ENCODE measurements around the gene ZBTB25. TPM values are rescaled to one million over a fixed set of nuclear protein-coding genes. Genes with fewer than 3 reads are reported as not detected.
A peak's percentile ranks its signal among the peaks of the same experiment; 100 is the strongest.

Gene ZBTB25
- polyA plus RNA-seq, 3 donors = 3.2 to 8.7 (median 3.9) TPM

DNA sequence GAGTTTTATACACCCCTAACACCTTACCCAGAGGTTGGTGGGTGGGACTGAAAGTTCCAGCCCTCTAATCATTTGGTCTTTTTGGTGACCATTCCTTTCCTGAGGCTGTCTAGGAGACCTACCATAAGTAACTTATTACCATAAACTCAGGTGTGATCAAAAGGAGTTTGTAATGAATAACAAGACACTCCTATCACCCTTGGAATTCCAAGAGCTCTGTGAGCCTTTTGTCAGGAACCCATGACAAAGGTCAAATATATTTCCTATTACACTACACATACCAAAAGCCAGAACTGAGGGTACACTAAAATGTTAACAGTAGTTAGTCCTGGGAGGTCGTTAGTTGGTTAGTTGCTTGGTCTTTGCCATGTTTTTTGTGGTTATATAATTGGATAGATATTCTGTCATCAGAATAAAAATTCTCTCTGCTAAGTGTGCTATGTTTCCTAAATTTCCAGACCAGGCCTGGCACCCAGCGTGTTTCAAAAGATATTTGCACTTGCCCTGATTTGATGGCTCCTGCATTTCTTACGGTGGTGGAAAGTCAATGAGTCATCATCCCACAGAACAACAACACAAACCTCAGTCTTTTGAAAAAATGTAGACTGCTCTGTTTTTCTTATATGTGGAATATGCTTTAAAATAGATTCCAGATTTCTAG lies 65.3 kb downstream of the ZBTB25 start:
- Mint-ChIP-seq H3K27me3 (ENCODE audit: low read depth in 3 of 3) (no peaks in the 10 kb centered on the region), H3K9me3 (no peaks in the 10 kb centered on the region), H3K4me3 (no peak overlapping the region), H3K27ac (peak overlapping the region in 1 of 7 donors; percentile 41), H3K4me1 (no peaks in the 10 kb centered on the region), H3K36me3 (peaks cover 57 to 73% of the 10 kb centered on the region in 2 donors)
- Histone ChIP-seq H3K4me1 (ENCODE audit: control insufficient read depth in 1 of 2, insufficient read depth in 2 of 2, low read length in 2 of 2) (no peaks in the 10 kb centered on the region), H4K20me1 (ENCODE audit: insufficient read depth, low read length) (no peaks in the 10 kb centered on the region), H3K79me2 (ENCODE audit: insufficient read depth, low read length) (no peaks in the 10 kb centered on the region), H3K4me2 (replicated peaks; ENCODE audit: extremely low read depth, low read length, poor library complexity, severe bottlenecking) (no peak overlapping the region), H3K9me3 (replicated peaks in 1 of 2; ENCODE audit: control insufficient read depth in 1 of 2, insufficient read depth in 1 of 2, low read length in 2 of 2) (no peaks in the 10 kb centered on the region), H2AFZ (ENCODE audit: insufficient read depth, low read depth, low read length, poor library complexity, severe bottlenecking) (no peak overlapping the region), H3K27ac (ENCODE audit: low read depth in 1 of 2, low read length in 2 of 2) (no peak overlapping the region), H3K9ac (ENCODE audit: insufficient read depth, low read length, poor library complexity, severe bottlenecking) (no peak overlapping the region), H3K4me3 (replicated peaks in 1 of 3; ENCODE audit: low read depth in 2 of 3, low read length in 3 of 3) (no peak overlapping the region), H3K27me3 (ENCODE audit: control insufficient read depth in 2 of 2, insufficient read depth in 2 of 2, low read length in 2 of 2) (no peaks in the 10 kb centered on the region), H3K36me3 (replicated peaks in 1 of 2; ENCODE audit: control insufficient read depth in 1 of 2, insufficient read depth in 2 of 2, low read length in 2 of 2) (peaks cover 50 to 93% of the 10 kb centered on the region in 2 donors)
- WGBS (ENCODE audit: insufficient coverage) = no CpG with 5 or more reads among the region's 3 CpGs
- intact Hi-C loops (cut with micrococcal nuclease) = loop anchor here in 1 of 2 donors (10.0 kb wide), 1 partner anchor 196 kb away; no protein-coding TSS in a partner anchor
- no peak for DNase-seq
- TF ChIP-seq, protein P1, sequence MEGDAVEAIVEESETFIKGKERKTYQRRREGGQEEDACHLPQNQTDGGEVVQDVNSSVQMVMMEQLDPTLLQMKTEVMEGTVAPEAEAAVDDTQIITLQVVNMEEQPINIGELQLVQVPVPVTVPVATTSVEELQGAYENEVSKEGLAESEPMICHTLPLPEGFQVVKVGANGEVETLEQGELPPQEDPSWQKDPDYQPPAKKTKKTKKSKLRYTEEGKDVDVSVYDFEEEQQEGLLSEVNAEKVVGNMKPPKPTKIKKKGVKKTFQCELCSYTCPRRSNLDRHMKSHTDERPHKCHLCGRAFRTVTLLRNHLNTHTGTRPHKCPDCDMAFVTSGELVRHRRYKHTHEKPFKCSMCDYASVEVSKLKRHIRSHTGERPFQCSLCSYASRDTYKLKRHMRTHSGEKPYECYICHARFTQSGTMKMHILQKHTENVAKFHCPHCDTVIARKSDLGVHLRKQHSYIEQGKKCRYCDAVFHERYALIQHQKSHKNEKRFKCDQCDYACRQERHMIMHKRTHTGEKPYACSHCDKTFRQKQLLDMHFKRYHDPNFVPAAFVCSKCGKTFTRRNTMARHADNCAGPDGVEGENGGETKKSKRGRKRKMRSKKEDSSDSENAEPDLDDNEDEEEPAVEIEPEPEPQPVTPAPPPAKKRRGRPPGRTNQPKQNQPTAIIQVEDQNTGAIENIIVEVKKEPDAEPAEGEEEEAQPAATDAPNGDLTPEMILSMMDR (IDR thresholded peaks at IDR 0.05) = no peak

DNA sequence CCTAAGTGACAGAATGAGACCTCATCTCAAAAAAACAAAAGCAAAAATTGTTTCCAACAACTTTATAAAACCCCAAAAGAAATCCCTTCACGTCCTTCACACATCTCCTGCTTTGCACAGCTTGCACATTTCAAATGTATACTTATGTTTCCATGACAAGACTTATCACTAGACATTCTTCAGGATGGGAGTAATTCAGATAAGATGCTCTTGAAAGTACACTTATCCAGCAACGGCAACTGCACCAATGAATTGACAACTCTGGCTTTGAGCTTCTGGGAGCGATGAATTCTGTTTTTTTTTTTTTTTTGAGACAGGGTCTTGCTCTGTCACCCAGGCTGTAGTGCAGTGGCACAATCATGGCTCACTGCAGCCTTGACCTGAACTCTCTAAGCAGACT lies 69.1 kb downstream of the ZBTB25 start:
- no peaks in the 10 kb centered on the region for H3K9me3 ChIP-seq (replicated peaks in 1 of 2; ENCODE audit: control insufficient read depth in 1 of 2, insufficient read depth in 1 of 2, low read length in 2 of 2)
- no peak overlapping the region for H3K4me3 Mint-ChIP-seq
- WGBS (ENCODE audit: insufficient coverage) = 93% methylated on average over 3 of the region's 3 CpGs
- no peaks in the 10 kb centered on the region for H3K4me1 ChIP-seq (ENCODE audit: control insufficient read depth in 1 of 2, insufficient read depth in 2 of 2, low read length in 2 of 2)
- no peaks in the 10 kb centered on the region for H4K20me1 ChIP-seq (ENCODE audit: insufficient read depth, low read length)
- no peaks in the 10 kb centered on the region for H3K79me2 ChIP-seq (ENCODE audit: insufficient read depth, low read length)
- intact Hi-C loops (cut with micrococcal nuclease) = loop anchor here in 1 of 2 donors (10.0 kb wide), 1 partner anchor 200 kb away; no protein-coding TSS in a partner anchor
- no peak overlapping the region for H2AFZ ChIP-seq (ENCODE audit: insufficient read depth, low read depth, low read length, poor library complexity, severe bottlenecking)
- TF ChIP-seq, protein P1 (IDR thresholded peaks at IDR 0.05) = no peak
- H3K36me3 ChIP-seq (replicated peaks in 1 of 2; ENCODE audit: control insufficient read depth in 1 of 2, insufficient read depth in 2 of 2, low read length in 2 of 2) = peaks cover 56 to 90% of the 10 kb centered on the region in 2 donors
- no peaks in the 10 kb centered on the region for H3K4me1 Mint-ChIP-seq
- no peaks in the 10 kb centered on the region for H3K27me3 Mint-ChIP-seq (ENCODE audit: low read depth in 3 of 3)
- H3K9ac ChIP-seq (ENCODE audit: insufficient read depth, low read length, poor library complexity, severe bottlenecking) = no peak overlapping the region
- H3K9me3 Mint-ChIP-seq = no peaks in the 10 kb centered on the region
- H3K4me2 ChIP-seq (replicated peaks; ENCODE audit: extremely low read depth, low read length, poor library complexity, severe bottlenecking) = no peak overlapping the region
- no peak overlapping the region for H3K27ac ChIP-seq (ENCODE audit: low read depth in 1 of 2, low read length in 2 of 2)
- no peak for DNase-seq
- H3K27ac Mint-ChIP-seq = no peak overlapping the region
- peaks cover 61 to 85% of the 10 kb centered on the region in 2 donors for H3K36me3 Mint-ChIP-seq
- no peak overlapping the region for H3K4me3 ChIP-seq (replicated peaks in 1 of 3; ENCODE audit: low read depth in 2 of 3, low read length in 3 of 3)
- H3K27me3 ChIP-seq (ENCODE audit: control insufficient read depth in 2 of 2, insufficient read depth in 2 of 2, low read length in 2 of 2) = no peaks in the 10 kb centered on the region

Measured in CD14-positive monocyte (primary cell).